GM15510 (cell line): ENCODE measurements around the gene RPGRIP1.

ENCODE experiments used
- POLR2A ChIP-seq: IDR thresholded peaks from 3 replicates; pipeline ENCODE4 v1.6.1; 2011; ENCODE audit warnings: borderline replicate concordance; ENCODE audit not compliant: insufficient read length; ENCODE audit errors: extremely low read depth

Gene RPGRIP1

DNA sequence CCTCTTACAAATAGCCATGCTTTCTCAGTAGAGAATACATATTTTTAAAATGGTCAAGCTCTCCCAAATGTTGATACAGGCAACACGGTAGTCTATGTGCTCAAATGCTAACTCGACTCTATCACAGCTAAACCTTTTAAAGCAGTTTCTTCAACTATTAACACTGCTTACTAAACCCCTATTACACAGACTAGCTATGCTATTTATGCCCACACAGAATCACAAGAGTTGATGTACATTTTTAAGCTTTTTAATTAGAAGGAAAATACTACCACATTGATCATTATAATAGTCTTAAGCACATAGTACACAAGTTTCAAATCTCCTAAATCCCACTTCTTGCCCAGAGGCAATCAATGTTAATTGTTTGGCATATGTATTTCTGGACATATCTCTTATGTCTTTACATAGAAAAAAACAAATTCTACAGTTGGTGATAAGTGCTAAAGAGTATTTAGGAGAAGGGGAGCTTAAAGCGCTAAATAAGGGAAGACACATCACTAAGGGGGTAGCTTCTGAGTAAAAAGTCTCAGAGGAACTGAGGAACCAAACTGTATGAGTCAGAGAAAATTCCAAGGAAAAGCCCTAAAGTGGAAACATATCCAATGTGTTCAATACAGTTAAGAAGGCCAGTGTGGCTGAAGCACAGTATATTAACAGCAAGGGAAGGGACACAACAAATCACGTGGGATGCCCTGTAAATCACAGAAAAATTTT lies 24.3 kb upstream of the RPGRIP1 start:
- no peak for TF ChIP-seq POLR2A

DNA sequence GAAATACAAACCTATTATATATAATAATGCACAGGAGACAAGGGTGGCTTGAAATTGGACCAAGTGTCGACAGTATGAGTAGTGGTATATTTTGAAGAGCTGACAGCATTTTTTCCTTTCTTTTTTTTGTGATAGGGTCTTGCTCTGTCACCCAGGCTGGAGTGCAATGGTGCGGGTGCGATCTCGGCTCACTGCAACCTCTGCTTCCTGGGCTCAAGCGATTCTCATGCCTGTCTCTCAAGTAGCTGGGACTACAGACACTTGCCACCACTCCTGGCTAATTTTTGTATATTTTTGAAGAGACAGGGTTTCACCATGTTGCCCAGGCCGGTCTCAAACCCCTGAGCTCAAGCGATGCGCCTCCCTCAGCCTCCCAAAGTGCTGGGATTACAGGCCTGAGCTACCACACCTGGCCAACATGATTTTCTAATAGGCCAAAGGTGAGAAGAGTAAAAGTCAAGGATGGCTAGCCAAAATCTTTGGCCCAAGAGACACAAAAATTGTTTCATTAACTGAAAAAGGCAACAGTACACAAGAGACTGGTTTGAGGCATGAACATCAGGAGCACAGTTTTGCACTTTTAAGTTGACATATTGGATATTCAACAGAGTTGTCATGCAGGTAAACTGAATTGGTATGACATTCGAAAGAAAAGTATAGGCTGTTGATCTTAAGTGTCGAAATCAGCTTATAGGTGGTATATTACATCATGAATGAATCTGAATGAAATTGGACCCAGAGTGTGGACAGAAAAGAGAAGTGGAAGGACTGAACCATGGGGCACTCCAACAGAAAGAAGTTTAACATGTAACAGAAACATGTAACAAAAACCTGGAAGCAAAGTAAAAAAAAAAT lies 23.1 kb upstream of the RPGRIP1 start:
- TF ChIP-seq POLR2A = no peak

DNA sequence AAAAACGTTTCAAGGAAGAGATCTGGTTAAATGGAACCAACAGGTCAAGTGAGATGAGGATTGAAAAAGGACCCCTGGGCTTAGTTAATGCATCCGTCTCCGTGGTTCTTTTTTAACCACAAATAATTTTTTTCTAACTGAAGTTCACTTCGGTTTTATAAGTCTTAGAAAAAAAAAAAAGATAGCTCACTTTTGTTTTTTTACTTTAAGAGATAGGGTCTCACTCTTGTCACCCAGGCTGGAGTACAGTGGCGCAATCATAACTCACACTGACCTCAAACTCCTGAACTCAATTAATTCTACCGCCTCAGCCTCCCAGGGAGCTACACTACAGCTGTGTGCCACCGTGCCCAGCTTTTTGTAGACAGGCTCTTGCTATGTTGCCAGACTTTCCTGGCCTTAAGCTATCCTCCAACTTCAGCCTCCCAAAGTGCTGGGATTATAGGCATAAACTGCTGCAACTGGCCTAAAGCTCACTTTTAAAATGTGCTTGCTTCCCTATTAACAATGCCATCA lies 22.4 kb upstream of the RPGRIP1 start:
- no peak for TF ChIP-seq POLR2A

DNA sequence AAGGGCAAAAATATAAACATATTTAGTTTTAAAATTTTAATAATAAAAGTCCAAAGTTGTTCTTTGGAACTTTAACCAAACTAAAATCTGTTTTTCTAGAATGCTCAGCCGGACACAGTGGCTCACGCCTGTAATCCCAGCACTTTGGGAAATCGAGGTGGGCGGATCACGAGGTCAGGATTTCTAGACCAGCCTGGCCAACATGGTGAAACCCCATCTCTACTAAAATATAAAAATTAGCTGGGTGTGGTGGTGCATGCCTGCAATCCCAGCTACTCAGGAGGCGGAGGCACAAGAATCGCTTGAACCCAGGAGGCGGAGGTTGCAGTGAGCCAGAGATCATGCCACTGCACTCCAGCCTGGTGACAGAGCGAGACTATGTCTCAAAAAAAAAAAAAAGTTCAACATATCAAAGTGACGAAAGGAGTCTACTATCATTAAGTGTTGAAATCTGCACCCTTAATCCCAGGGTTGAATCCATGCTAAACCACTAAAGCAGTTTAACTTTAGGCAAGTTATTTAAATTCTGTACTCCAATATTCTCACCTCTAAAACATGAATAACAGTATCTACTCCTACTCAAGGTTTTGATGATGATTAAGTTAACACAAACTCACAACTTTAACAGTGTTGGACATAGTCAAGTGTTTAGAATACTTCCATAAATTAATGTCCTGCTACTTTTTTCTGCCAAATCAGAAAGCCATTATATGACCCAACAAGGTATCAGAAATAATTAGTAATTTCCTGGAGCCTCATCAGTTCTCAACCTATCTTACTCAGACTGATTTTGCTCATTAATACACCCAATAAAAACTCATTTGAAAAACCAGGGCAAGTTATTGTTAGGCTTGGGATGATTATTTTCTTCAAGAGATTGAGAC lies 21.6 kb upstream of the RPGRIP1 start:
- no peak for TF ChIP-seq POLR2A

DNA sequence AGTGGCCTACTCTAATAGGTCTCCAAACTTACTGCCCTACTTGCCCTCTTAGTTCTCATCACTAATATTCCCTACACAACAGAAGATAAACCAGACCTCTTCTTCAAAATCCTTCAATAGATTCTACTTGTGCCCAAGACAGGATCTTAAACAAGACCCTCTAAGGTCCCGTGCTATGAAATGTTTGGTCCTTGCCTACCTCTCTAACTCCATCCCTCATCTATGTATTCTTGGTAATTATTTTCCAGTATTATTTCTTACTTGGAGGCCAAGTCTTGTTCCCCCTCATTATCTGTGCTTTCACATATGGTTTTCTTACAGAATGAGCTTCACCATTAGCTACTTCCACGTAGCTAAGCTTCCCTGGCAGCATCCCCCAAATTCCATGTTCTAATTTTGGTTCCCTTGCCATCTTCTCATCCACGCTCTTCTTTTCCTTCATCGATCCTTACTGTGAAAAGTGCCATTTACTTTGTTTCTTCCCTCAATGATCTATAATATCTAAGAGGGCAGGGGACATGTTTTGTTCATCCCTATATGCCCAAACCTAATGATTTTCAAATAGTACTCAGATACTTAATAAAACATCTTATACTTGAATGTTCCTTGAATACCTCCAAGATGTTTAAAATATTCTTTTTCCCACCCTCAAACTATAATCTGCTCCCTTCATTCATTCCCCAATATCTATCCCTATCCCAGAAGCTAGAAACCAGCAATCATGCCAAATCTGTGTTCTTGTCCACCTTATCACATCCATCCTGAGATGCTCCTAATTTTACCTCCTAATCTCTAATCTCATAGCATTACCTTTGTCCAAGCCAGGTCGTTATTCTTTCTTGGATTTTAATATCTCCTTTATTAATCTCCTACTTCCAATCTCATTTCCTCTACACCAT lies 20.7 kb upstream of the RPGRIP1 start:
- TF ChIP-seq POLR2A = no peak

DNA sequence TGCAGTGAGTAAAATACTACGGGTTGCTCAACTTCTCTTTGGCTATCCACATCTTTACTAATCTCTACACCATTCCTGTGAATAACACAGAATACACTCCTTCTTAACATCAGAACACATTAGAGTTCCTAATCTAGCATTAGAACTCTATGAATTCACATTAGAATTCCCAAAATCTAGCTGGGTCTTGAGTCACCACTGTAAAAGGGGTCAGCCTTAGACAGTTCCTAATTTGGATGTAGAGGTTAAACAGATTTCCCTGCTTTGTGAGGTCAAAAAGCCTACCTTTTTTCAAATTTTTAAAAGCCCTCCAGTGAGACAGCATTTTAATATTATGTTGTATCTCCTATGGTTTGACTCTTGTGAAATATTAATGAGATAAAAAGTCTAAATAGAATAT lies 18.1 kb upstream of the RPGRIP1 start:
- TF ChIP-seq POLR2A = no peak

DNA sequence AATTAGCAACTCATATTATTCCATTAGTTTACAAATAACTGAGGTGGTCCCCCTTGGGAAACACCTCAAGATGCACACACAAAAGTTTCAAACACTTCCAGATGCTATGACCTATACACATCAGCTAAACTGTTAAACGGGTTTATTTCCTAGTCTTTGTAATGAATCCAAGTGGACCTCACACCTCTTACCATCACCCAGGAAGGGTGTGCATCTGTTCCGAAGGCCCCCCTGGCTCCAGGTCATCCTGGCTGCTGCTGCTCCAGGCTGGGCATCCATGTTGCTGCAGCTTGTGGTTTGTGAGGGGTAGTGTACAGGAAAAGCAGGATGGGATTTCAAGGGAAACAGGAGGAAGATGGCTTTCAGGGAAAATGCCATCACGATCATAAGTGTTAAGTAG lies 17.5 kb upstream of the RPGRIP1 start:
- no peak for TF ChIP-seq POLR2A

DNA sequence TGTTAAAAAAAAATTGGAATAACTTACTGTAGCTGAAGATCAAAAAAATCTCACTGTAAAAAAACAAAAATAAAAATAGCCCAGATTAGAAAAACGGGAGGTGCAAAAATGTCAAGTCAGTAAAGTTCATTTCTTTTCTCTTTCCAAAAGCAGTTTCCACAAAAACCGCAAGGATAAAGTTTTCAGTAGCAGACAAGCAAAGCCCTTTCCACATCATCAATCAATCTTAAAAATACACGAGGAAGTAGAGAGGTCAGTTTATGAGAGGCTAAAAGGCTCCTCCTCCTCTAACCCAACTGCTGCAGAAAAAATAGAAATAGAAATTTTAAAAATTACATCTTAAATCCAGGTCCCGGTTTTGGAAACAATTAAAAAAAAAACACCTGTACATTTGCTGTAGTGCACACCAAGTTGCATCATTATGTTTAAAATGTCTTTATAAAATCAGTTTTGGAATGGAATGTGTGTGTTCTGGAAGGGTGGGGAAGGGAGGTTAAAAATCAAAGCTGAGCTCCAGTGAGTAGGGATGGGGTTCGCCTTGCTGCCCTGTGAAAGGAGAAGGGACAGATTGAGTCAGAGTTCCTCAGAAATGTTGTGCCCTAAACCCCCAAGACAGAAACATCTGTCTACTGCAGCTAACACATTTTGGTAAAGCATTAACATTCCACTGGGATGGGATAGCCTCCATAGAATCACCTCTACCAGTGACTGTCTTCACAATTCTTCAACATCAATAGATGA lies 16.4 kb upstream of the RPGRIP1 start:
- no peak for TF ChIP-seq POLR2A

DNA sequence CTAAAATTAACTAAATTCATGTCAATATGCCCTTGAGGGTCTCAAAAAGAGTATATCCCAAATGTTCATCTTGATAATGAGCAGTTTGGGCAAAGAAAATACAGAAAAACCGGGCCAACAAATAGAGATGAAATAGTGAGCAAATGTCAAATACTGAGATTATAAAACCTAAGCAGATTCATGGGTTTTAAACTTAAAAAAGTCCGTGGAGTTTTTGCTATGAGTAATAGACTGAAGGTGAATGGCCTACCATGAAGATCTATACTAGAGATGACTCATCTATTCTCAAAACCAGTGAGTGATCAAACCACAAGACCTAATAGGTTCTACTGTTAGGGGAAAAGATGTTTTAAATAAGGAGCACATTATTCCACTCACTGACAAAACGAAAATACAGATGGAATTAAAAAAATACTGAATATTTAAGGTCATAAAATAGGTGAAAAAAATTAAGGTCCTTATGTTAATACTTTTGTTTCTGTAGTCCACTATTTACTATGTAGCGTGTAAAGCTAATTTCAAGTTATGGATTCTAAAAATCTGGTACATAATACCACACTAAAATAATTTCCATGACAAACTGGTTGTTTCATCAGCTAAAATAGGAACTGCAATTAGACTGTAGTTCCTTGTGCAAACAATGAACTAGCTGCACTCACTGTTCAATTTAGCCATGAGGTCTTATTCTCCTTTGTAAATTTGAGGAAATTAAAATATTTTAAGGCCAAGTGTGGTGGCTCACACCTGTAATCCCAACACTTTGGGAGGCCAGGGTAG lies 15.7 kb upstream of the RPGRIP1 start:
- TF ChIP-seq POLR2A = no peak

DNA sequence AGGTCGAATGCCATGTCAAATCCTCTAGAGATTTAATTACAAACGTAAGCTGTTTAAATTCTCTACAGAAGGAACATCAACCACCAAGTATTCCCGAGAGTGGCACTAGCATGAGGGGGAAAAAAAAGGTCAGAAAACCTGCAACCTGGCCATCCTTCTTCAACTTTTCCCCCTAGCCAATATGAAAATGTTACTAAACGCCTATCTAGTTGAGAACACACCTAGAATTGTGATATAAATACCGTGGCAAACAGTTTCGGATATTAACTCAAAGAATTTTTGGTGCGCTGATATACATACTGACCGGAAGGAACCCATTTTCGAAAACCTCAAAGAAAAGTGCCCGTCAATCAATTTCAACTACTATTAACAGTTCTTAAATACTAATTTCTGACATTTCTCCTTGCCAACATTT lies 12.4 kb upstream of the RPGRIP1 start:
- no peak for TF ChIP-seq POLR2A

DNA sequence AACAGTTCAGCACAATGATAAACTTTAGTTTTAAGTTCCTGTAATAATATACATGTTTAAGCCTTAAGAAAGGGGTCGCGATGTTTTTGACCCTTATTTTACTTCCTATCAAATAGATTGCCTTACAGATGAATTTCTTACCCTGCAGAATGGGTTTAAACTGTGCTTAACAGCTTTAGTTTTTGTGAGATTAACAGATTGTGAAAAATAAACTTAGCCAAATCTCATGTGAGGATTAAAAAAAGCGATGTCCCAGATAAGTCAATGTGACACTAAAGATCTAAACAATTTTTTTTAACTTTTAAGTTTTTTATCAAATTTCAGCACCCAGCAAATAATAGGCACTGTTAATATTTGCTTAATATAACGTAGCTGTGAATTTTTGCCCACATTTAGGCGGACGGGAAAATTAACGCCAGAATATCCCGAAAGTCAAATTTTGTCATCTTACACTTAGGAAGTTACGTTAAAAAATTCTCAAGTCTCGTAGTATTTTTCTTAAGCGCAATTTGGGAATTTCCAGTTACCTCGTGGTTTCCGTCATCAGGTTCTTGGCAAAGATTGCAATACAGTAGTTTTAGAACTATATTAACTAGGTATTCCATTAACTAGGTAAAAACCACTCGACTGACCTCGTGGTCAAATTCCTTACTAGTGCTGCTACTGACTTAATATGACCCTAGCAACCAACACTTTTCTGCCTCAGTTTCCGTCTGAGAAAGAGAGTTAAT lies 11.8 kb upstream of the RPGRIP1 start:
- TF ChIP-seq POLR2A = no peak
